GM18526 (cell line): ENCODE results near the gene SRPK2.

Experiments used
- POLR2A ChIP-seq: IDR thresholded peaks from 3 replicates; pipeline ENCODE4 v1.6.1; 2011; ENCODE audit not compliant: insufficient read length; ENCODE audit errors: extremely low read depth

SRPK2 gene

GRCh38 chr7:105125745-105126144, 263.0 kb downstream of the SRPK2 start:
- no peak for TF ChIP-seq POLR2A

- TF ChIP-seq POLR2A, result no peak
Observed at GRCh38 chr7:105122619-105123018, 266.1 kb downstream of the SRPK2 start.

GRCh38 chr7:105118612-105119600, 269.8 kb downstream of the SRPK2 start:
- TF ChIP-seq POLR2A, result no peak

GRCh38 chr7:105112440-105113418, 276.0 kb downstream of the SRPK2 start:
- no peak for TF ChIP-seq POLR2A

GRCh38 chr7:105107458-105107857, 281.3 kb downstream of the SRPK2 start:
- TF ChIP-seq POLR2A, result no peak

GRCh38 chr7:105106473-105106872, 282.2 kb downstream of the SRPK2 start:
- no peak for TF ChIP-seq POLR2A

- TF ChIP-seq POLR2A, result no peak
Observed at GRCh38 chr7:105105579-105105978, 283.1 kb downstream of the SRPK2 start.

- TF ChIP-seq POLR2A, result no peak
Observed at GRCh38 chr7:105102557-105103352, 286.0 kb downstream of the SRPK2 start.

- no peak for TF ChIP-seq POLR2A
Observed at GRCh38 chr7:105101864-105102263, 286.9 kb downstream of the SRPK2 start.

- TF ChIP-seq POLR2A, result no peak
Observed at GRCh38 chr7:105098863-105099515, 289.7 kb downstream of the SRPK2 start.

GRCh38 chr7:105097619-105098018, 291.1 kb downstream of the SRPK2 start:
- no peak for TF ChIP-seq POLR2A

GRCh38 chr7:105096306-105096705, 292.4 kb downstream of the SRPK2 start:
- TF ChIP-seq POLR2A, result no peak

- no peak for TF ChIP-seq POLR2A
Observed at GRCh38 chr7:105094966-105095365, 293.8 kb downstream of the SRPK2 start.

GRCh38 chr7:105088456-105088855, 300.3 kb downstream of the SRPK2 start:
- no peak for TF ChIP-seq POLR2A
